ENCODE data around the gene ERBIN.

GRCh38 chr5:65943771-65944170 lies 17.4 kb downstream of the ERBIN start:
- no peak for TF ChIP-seq POLR2A (IDR thresholded peaks at IDR 0.05; ENCODE audit: low read depth, low read length)
- TF ChIP-seq POLR2AphosphoS5 (IDR thresholded peaks at IDR 0.05; ENCODE audit: low read depth, low read length): no peak
- TF ChIP-seq TAF1 (IDR thresholded peaks at IDR 0.05; ENCODE audit: borderline replicate concordance, low read depth, low read length): no peak
